Measurements from ENCODE around the gene DIRAS2. TPM values are rescaled to one million over a fixed set of nuclear protein-coding genes. Genes with fewer than 3 reads are reported as not detected.

The DIRAS2 gene
- total and polyA plus RNA-seq, 2 donors (not counting 3 experiments of a cell fraction or from before 2014, with no cell fraction given): not detected

GRCh38 chr9:90579181-90579580 lies 63.4 kb downstream of the DIRAS2 start:
- Histone ChIP-seq H3K27me3 (ENCODE audit: control insufficient read depth in 2 of 2, insufficient read depth in 2 of 2, low read length in 2 of 2) (no peaks in the 10 kb centered on the region), H3K79me2 (ENCODE audit: control insufficient read depth, insufficient read depth, low read length) (no peaks in the 10 kb centered on the region), H3K27ac (ENCODE audit: insufficient read depth, low read depth, low read length) (no peak overlapping the region), H3K4me3 (replicated peaks in 1 of 3; ENCODE audit: insufficient read depth in 1 of 3, low read depth in 1 of 3, low read length in 3 of 3) (no peak overlapping the region), H3K9me3 (replicated peaks; ENCODE audit: control insufficient read depth, insufficient read depth, low read length) (peaks cover 2% of the 10 kb centered on the region), H2AFZ (ENCODE audit: low read depth, low read length) (no peak overlapping the region), H3K4me1 (ENCODE audit: control insufficient read depth, extremely low read depth, insufficient read depth, low read length) (no peaks in the 10 kb centered on the region), H3K4me2 (ENCODE audit: insufficient read depth, low read length) (no peak overlapping the region), H3K9ac (replicated peaks; ENCODE audit: extremely low read depth, insufficient read depth, low read length) (no peak overlapping the region), H3K36me3 (ENCODE audit: control insufficient read depth in 2 of 2, extremely low read depth in 1 of 2, insufficient read depth in 2 of 2, low read length in 2 of 2) (no peaks in the 10 kb centered on the region), H4K20me1 (replicated peaks; ENCODE audit: control insufficient read depth, extremely low read depth, insufficient read depth, low read length) (no peaks in the 10 kb centered on the region), H3K9me1 (replicated peaks; ENCODE audit: control insufficient read depth, extremely low read depth, insufficient read depth, low read length) (no peaks in the 10 kb centered on the region)
- dilution Hi-C loops (cut with MboI; ENCODE audit: extremely low pct_ligation_motif_present, low sequenced_read_pairs): no loop called here
- DNase-seq (ENCODE audit: low read depth, low spot score) (no peak), FAIRE-seq (no peak)
- POLR2A ChIA-PET: no interaction called here
- intact Hi-C loops (cut with micrococcal nuclease): no loop called here
- no peak for TF ChIP-seq EZH2 (IDR thresholded peaks at IDR 0.05; ENCODE audit: borderline replicate concordance, low read depth, low read length, severe bottlenecking)
- TF ChIP-seq POLR2A (IDR thresholded peaks at IDR 0.05; ENCODE audit: low read depth, low read length): no peak
- no peak for TF ChIP-seq GATA2 (IDR thresholded peaks at IDR 0.05; ENCODE audit: insufficient read depth, insufficient read length, low read depth, low read length)
- no peak for TF ChIP-seq CTCF (IDR thresholded peaks at IDR 0.05; ENCODE audit: extremely low read depth in 1 of 2, insufficient read depth in 1 of 2, low read depth in 1 of 2, low read length in 2 of 2)
- no peak for TF ChIP-seq POLR2AphosphoS5 (IDR thresholded peaks at IDR 0.05; ENCODE audit: insufficient read depth, low read depth, low read length)
- no peak for TF ChIP-seq FOS (IDR thresholded peaks at IDR 0.05; ENCODE audit: borderline replicate concordance, insufficient read depth, low read length)
- no peak for TF ChIP-seq MYC (IDR thresholded peaks at IDR 0.05; ENCODE audit: low read depth, low read length)
- no peak for TF ChIP-seq MAX (IDR thresholded peaks at IDR 0.05; ENCODE audit: insufficient read depth, insufficient read length)
- TF ChIP-seq JUN (IDR thresholded peaks at IDR 0.05; ENCODE audit: borderline replicate concordance, insufficient read depth, insufficient read length, low read depth): no peak
- no TSS peak for BruUV-seq (replicated peaks)
- CTCF ChIA-PET: no interaction called here
